ENCODE results near the gene FRMD4A.

- TF ChIP-seq, protein P1, sequence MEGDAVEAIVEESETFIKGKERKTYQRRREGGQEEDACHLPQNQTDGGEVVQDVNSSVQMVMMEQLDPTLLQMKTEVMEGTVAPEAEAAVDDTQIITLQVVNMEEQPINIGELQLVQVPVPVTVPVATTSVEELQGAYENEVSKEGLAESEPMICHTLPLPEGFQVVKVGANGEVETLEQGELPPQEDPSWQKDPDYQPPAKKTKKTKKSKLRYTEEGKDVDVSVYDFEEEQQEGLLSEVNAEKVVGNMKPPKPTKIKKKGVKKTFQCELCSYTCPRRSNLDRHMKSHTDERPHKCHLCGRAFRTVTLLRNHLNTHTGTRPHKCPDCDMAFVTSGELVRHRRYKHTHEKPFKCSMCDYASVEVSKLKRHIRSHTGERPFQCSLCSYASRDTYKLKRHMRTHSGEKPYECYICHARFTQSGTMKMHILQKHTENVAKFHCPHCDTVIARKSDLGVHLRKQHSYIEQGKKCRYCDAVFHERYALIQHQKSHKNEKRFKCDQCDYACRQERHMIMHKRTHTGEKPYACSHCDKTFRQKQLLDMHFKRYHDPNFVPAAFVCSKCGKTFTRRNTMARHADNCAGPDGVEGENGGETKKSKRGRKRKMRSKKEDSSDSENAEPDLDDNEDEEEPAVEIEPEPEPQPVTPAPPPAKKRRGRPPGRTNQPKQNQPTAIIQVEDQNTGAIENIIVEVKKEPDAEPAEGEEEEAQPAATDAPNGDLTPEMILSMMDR (IDR thresholded peaks at IDR 0.05; ENCODE audit: poor library complexity) = no peak
- TF ChIP-seq EZH2phosphoT487 (IDR thresholded peaks at IDR 0.05; ENCODE audit: low read depth, severe bottlenecking, unreplicated experiment) = no peak
Measured at GRCh38 chr10:14172336-14172950, 158.3 kb downstream of the FRMD4A start.

Data from hepatocyte (in vitro differentiated cells).